Measurements from ENCODE around the gene LCE5A. TPM values are rescaled to one million over a fixed set of nuclear protein-coding genes. Genes with fewer than 3 reads are reported as not detected.

LCE5A gene
- polyA plus RNA-seq, 1 donor (not counting 4 experiments of a cell fraction or from before 2014, with no cell fraction given): not detected

DNA sequence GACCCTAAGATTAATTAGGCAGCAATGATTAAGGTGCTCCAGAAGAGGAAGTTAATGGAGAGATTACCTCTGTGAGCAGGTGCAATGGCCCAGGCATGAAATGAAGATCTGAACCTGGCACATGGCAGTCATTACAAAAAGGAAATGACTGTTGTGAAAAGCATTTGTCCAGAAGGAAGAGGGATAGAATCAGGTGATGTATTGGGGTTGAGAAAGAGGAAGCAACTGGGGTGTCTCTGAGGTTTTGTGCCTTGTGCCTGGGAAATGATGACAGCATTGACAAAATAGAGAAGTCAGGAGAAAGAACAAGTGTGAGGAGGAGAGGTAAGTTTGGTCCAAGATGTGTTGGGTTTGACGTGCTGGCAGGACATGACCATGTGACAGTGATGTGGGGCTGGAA is 9.2 kb downstream of the LCE5A start:
- Histone ChIP-seq H3K36me3 (ENCODE audit: control insufficient read depth in 2 of 2, extremely low read depth in 1 of 2, insufficient read depth in 2 of 2, low read length in 2 of 2) (no peaks in the 10 kb centered on the region), H3K27ac (ENCODE audit: control insufficient read depth, insufficient read depth, low read length) (no peak overlapping the region), H3K4me1 (ENCODE audit: control insufficient read depth, extremely low read depth, insufficient read depth, low read length) (peaks cover 34% of the 10 kb centered on the region), H3K9me1 (ENCODE audit: control insufficient read depth, extremely low read depth, insufficient read depth, low read length) (no peaks in the 10 kb centered on the region), H3K79me2 (ENCODE audit: control insufficient read depth, insufficient read depth, low read length) (no peaks in the 10 kb centered on the region), H3K27me3 (ENCODE audit: control insufficient read depth, extremely low read depth, insufficient read depth, low read length) (no peaks in the 10 kb centered on the region), H3K9me3 (ENCODE audit: control insufficient read depth, low read depth, low read length) (no peaks in the 10 kb centered on the region), H4K20me1 (ENCODE audit: control insufficient read depth, extremely low read depth, insufficient read depth, low read length) (no peaks in the 10 kb centered on the region), H2AFZ (ENCODE audit: control insufficient read depth, low read length) (no peak overlapping the region), H3K4me3 (ENCODE audit: control insufficient read depth in 2 of 3, extremely low read depth in 1 of 3, insufficient read depth in 2 of 3, low read depth in 1 of 3, low read length in 3 of 3) (no peak overlapping the region), H3K4me2 (ENCODE audit: control insufficient read depth, extremely low read depth, insufficient read depth, low read depth, low read length) (peak overlapping the region; percentile 9), H3K9ac (ENCODE audit: control insufficient read depth, extremely low read depth, insufficient read depth, low read length) (no peak overlapping the region)
- DNase-seq (ENCODE audit: low read depth, low spot score) (no peak), FAIRE-seq (no peak)
- dilution Hi-C loops (cut with MboI; ENCODE audit: extremely low pct_ligation_motif_present, low sequenced_read_pairs): no loop called here
- TF ChIP-seq, protein P1, sequence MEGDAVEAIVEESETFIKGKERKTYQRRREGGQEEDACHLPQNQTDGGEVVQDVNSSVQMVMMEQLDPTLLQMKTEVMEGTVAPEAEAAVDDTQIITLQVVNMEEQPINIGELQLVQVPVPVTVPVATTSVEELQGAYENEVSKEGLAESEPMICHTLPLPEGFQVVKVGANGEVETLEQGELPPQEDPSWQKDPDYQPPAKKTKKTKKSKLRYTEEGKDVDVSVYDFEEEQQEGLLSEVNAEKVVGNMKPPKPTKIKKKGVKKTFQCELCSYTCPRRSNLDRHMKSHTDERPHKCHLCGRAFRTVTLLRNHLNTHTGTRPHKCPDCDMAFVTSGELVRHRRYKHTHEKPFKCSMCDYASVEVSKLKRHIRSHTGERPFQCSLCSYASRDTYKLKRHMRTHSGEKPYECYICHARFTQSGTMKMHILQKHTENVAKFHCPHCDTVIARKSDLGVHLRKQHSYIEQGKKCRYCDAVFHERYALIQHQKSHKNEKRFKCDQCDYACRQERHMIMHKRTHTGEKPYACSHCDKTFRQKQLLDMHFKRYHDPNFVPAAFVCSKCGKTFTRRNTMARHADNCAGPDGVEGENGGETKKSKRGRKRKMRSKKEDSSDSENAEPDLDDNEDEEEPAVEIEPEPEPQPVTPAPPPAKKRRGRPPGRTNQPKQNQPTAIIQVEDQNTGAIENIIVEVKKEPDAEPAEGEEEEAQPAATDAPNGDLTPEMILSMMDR (optimal IDR thresholded peaks at IDR 0.05 in 1 of 3, IDR thresholded peaks at IDR 0.05 in 1 of 3, conservative IDR thresholded peaks at IDR 0.05 in 1 of 3; ENCODE audit: extremely low read depth in 1 of 3, insufficient read depth in 2 of 3, low read length in 3 of 3): no peak
- TF ChIP-seq EZH2 (IDR thresholded peaks at IDR 0.05; ENCODE audit: low read length): no peak

DNA sequence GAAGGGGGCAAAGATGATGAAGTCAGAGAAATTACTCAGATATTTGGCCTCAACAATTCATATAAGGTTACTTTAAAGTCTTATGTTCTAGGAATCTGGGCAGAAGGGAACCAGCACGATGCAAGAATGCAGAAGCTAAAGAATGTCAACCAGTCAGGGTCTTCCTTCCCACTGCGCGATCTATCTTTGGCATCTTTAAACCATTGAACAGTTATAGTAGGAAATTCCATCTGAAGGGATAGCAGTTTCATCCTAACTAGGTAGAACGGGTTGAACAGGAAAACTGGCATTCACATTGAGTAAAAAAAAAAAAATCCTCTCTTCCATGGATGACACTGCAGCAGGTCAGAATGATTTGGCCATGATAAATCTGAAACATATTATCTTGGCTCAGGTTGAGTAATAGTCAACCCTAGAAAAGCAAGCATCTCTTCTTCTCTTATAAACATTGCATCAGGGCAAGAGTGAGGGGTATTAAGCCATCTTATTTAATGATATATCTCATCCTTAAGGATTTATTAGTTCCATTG is 10.0 kb downstream of the LCE5A start:
- H3K9me1 ChIP-seq (ENCODE audit: control insufficient read depth, extremely low read depth, insufficient read depth, low read length): no peaks in the 10 kb centered on the region
- no peaks in the 10 kb centered on the region for H4K20me1 ChIP-seq (ENCODE audit: control insufficient read depth, extremely low read depth, insufficient read depth, low read length)
- FAIRE-seq: no peak
- H3K36me3 ChIP-seq (ENCODE audit: control insufficient read depth in 2 of 2, extremely low read depth in 1 of 2, insufficient read depth in 2 of 2, low read length in 2 of 2): no peaks in the 10 kb centered on the region
- no peaks in the 10 kb centered on the region for H3K27me3 ChIP-seq (ENCODE audit: control insufficient read depth, extremely low read depth, insufficient read depth, low read length)
- TF ChIP-seq EZH2 (IDR thresholded peaks at IDR 0.05; ENCODE audit: low read length): no peak
- TF ChIP-seq, protein P1 (optimal IDR thresholded peaks at IDR 0.05 in 1 of 3, IDR thresholded peaks at IDR 0.05 in 1 of 3, conservative IDR thresholded peaks at IDR 0.05 in 1 of 3; ENCODE audit: extremely low read depth in 1 of 3, insufficient read depth in 2 of 3, low read length in 3 of 3): no peak
- H2AFZ ChIP-seq (ENCODE audit: control insufficient read depth, low read length): no peak overlapping the region
- no peak for DNase-seq (ENCODE audit: low read depth, low spot score)
- H3K4me3 ChIP-seq (ENCODE audit: control insufficient read depth in 2 of 3, extremely low read depth in 1 of 3, insufficient read depth in 2 of 3, low read depth in 1 of 3, low read length in 3 of 3): no peak overlapping the region
- dilution Hi-C loops (cut with MboI; ENCODE audit: extremely low pct_ligation_motif_present, low sequenced_read_pairs): no loop called here
- H3K4me1 ChIP-seq (ENCODE audit: control insufficient read depth, extremely low read depth, insufficient read depth, low read length): peaks cover 32% of the 10 kb centered on the region
- no peaks in the 10 kb centered on the region for H3K79me2 ChIP-seq (ENCODE audit: control insufficient read depth, insufficient read depth, low read length)
- H3K27ac ChIP-seq (ENCODE audit: control insufficient read depth, insufficient read depth, low read length): no peak overlapping the region
- no peak overlapping the region for H3K4me2 ChIP-seq (ENCODE audit: control insufficient read depth, extremely low read depth, insufficient read depth, low read depth, low read length)
- H3K9ac ChIP-seq (ENCODE audit: control insufficient read depth, extremely low read depth, insufficient read depth, low read length): no peak overlapping the region
- H3K9me3 ChIP-seq (ENCODE audit: control insufficient read depth, low read depth, low read length): no peaks in the 10 kb centered on the region
